GM21723 (cell line): Measurements from ENCODE around the gene VPS36.
"Not testable (repeated sequence)": the region's sequence is repeated elsewhere in the genome, so short reads cannot be mapped to it uniquely, and the experiment has no call there.

Experiments used
- ATAC-seq: cut with Tn5 transposase; IDR thresholded peaks from one replicate; pipeline ENCODE4 v1.9.1; 2021; ENCODE audit warnings: mild to moderate bottlenecking, moderate library complexity; ENCODE audit not compliant: unreplicated experiment

Gene VPS36

GRCh38 chr13:52383366-52383765 is 67.1 kb downstream of the VPS36 start:
- no peak for ATAC-seq

GRCh38 chr13:52378312-52378711 is 72.1 kb downstream of the VPS36 start:
- no peak for ATAC-seq

DNA sequence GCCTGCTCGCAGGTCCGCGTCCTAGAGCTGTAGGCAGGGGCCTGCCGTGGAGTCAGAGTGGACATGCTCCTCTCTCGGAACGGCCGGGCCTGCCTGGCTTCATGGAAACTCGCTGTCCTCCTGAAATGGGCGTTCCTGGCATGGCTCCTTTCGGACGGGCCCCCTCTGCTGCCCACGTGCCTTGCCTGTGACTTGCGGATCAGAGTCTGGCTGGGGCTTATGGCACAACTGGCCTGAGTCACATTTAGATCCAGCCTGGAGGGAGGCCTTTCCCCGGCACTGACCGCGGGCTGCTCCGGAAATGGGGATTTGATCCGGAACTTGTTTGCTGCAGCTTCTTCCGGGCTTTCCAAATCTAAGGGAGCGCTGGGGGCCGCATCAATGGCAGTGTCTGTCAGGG is 72.5 kb downstream of the VPS36 start:
- no peak for ATAC-seq

- no peak for ATAC-seq
Measured at GRCh38 chr13:52374873-52375411, 75.5 kb downstream of the VPS36 start.

GRCh38 chr13:52374389-52374788 is 76.0 kb downstream of the VPS36 start:
- ATAC-seq = no peak

- ATAC-seq = not testable (repeated sequence)
Measured at GRCh38 chr13:52373277-52373676, 77.2 kb downstream of the VPS36 start.

DNA sequence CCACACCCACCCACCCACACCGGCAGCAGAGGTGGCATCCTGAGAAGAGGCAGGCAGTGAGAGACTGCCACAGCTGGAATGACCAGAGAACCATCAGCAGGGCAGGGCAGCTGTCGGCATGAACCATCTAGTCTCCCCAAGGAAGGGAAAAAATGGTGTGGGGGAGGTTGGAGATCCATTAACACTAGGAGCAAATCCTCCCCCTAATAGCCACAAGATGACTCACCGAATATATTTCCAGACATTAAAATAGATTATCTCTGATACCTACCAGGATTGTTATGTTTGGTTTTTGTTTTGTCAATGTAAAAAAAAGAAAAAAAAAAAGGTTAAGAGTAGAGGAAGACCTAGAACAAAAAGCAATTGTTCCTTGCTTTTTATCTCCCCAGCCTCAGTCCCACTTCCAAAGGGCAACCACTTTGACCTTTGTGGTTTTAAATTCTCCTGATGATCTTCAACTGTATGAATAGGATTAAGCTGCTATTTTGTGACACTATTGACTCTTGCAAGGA is 78.6 kb downstream of the VPS36 start:
- ATAC-seq = no peak

- no peak for ATAC-seq
Measured at GRCh38 chr13:52366291-52366690, 84.1 kb downstream of the VPS36 start.
